Thoracic aorta (tissue), 2 donors: ENCODE data around the gene FCSK. TPM values are rescaled to one million over a fixed set of nuclear protein-coding genes. Genes with fewer than 3 reads are reported as not detected.

Experiments used
- ATAC-seq: fragments of 150-250 bp; one replicate; pipeline ENCODE4 v1.8.0; 2017; ENCODE audit warnings: low read depth; ENCODE audit not compliant: insufficient number of reproducible peaks, low FRiP score
- DNase-seq: peaks from one replicate; pipeline ENCODE4 v3.0.0-alpha.2; 2020; ENCODE audit warnings: low spot score
- H3K27ac ChIP-seq, 2 donors: fragments of 200-600 bp; sonication (generic); 1 replicate in 1 of 2; 2 replicates in 1 of 2; pipeline ENCODE4 v1.5.1; 2016; ENCODE audit warnings: mild to moderate bottlenecking in 2 of 2, moderate library complexity in 2 of 2
- H3K27me3 ChIP-seq: fragments of 200-600 bp; sonication (generic); replicated peaks from 2 replicates; pipeline ENCODE4 v1.6.0; 2016; ENCODE audit warnings: mild to moderate bottlenecking; ENCODE audit not compliant: insufficient read depth
- H3K36me3 ChIP-seq: fragments of 200-600 bp; sonication (generic); one replicate; pipeline ENCODE4 v1.5.1; 2016
- H3K4me1 ChIP-seq, 2 donors: fragments of 200-600 bp; sonication (generic); 1 replicate in 1 of 2; 2 replicates in 1 of 2; pipeline versions ENCODE4 v1.5.1 to v1.6.0; 2016; ENCODE audit warnings: low read depth in 2 of 2, mild to moderate bottlenecking in 1 of 2; ENCODE audit not compliant: control insufficient read depth in 1 of 2
- H3K4me3 ChIP-seq: fragments of 200-600 bp; sonication (generic); 2 replicates; pipeline ENCODE4 v1.5.1; 2016; ENCODE audit warnings: mild to moderate bottlenecking
- H3K9me3 ChIP-seq: fragments of 200-600 bp; sonication (generic); 2 replicates; pipeline ENCODE4 v1.5.1; 2016
- total RNA-seq, 2 donors: library from RNA; depleted of rRNA; stranded (reverse); fragments of >200 nt; gene quantifications; one replicate each; pipeline versions ENCODE4 v1.1.0 to v1.2.3, GENCODE V29; 2016
- TF ChIP-seq, protein P1 (sequence below): fragments of 200-600 bp; sonication (generic); IDR thresholded peaks from one replicate; pipeline ENCODE4 v1.5.1; 2019; ENCODE audit warnings: antibody characterized with exemption

FCSK gene
- total RNA-seq, 2 donors from 2014 or later, result 16.1 to 20.4 TPM

DNA sequence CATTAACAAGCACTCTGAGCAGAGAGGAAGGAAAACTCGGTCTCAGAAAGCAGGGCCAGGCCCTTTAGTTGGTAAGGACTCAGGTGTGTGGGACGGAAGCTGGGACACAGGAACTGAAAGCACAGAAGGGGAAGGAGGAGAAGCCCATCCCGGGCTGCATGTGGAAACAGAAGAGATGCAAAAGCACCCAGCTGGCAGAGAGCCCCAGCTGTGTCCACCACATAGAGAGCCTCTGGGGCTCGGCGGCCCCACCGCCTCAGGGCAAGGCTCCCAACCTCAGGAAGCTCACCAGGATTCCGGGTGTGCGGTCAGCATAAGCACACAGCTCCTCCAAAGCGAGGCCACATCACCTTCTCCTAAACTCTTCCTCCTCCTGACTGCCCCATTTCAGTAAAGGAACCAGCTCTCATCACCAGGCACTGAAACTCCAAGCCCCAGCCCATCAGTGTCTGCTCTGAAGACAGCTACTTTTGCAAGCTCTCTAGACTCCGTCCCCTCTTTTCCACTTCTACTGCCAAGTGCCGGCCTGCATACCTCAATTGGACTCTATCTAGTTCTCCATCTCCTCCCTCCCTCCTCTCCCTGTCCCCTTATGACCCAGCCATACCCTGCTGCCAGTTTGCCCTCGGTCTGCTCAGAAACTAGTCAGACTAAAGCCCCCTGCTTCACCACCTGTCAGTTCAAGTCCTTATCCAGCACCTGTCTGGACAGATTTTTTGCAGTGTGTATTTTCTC, 21.5 kb upstream of the FCSK start:
- Histone ChIP-seq H3K4me3 (peak overlapping the region; percentile 8), H3K9me3 (no peaks in the 10 kb centered on the region), H3K36me3 (no peaks in the 10 kb centered on the region), H3K4me1 (peaks cover 49 to 83% of the 10 kb centered on the region in 2 donors), H3K27me3 (no peaks in the 10 kb centered on the region), H3K27ac (peak overlapping the region; percentile 48 to 58)
- TF ChIP-seq, protein P1, sequence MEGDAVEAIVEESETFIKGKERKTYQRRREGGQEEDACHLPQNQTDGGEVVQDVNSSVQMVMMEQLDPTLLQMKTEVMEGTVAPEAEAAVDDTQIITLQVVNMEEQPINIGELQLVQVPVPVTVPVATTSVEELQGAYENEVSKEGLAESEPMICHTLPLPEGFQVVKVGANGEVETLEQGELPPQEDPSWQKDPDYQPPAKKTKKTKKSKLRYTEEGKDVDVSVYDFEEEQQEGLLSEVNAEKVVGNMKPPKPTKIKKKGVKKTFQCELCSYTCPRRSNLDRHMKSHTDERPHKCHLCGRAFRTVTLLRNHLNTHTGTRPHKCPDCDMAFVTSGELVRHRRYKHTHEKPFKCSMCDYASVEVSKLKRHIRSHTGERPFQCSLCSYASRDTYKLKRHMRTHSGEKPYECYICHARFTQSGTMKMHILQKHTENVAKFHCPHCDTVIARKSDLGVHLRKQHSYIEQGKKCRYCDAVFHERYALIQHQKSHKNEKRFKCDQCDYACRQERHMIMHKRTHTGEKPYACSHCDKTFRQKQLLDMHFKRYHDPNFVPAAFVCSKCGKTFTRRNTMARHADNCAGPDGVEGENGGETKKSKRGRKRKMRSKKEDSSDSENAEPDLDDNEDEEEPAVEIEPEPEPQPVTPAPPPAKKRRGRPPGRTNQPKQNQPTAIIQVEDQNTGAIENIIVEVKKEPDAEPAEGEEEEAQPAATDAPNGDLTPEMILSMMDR, result no peak
- DNase-seq, result no peak
- no peak for ATAC-seq

DNA sequence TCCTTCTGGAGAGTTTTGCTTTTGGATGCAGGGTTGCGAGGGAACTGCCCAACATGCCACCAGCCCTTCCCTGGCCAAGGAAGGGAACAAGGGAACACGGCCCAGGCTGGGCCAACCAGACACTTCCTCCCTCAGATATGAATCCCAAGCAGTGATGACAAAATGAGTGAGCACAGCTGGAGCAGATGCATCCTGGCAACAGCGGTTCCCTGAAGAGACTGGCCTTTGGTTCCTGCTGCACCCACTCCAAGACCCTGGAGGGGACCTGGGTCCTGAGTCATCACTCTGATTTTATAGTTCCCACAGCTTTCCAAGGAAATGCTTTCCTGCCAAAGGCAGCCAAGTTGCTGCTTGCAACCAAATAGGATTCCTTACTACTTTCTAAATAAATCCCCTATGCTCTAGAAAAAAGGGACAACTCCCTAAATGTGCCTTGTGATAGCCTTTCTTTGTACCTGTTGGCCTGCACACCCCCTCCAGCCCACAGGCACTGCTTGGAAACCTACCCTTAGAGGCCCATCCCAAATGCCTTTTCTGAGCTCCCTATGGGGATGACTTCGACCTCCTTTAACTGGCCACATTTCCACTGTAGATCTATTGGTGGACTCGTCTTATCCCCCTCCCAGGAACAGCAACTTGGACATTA, 20.8 kb upstream of the FCSK start:
- H3K27me3 ChIP-seq, result no peaks in the 10 kb centered on the region
- H3K4me3 ChIP-seq, result peak overlapping the region; percentile 8
- no peak for DNase-seq
- H3K27ac ChIP-seq, result peak overlapping the region; percentile 48 to 58
- no peaks in the 10 kb centered on the region for H3K9me3 ChIP-seq
- no peaks in the 10 kb centered on the region for H3K36me3 ChIP-seq
- peaks cover 42 to 80% of the 10 kb centered on the region in 2 donors for H3K4me1 ChIP-seq
- TF ChIP-seq, protein P1, result no peak
- no peak for ATAC-seq

DNA sequence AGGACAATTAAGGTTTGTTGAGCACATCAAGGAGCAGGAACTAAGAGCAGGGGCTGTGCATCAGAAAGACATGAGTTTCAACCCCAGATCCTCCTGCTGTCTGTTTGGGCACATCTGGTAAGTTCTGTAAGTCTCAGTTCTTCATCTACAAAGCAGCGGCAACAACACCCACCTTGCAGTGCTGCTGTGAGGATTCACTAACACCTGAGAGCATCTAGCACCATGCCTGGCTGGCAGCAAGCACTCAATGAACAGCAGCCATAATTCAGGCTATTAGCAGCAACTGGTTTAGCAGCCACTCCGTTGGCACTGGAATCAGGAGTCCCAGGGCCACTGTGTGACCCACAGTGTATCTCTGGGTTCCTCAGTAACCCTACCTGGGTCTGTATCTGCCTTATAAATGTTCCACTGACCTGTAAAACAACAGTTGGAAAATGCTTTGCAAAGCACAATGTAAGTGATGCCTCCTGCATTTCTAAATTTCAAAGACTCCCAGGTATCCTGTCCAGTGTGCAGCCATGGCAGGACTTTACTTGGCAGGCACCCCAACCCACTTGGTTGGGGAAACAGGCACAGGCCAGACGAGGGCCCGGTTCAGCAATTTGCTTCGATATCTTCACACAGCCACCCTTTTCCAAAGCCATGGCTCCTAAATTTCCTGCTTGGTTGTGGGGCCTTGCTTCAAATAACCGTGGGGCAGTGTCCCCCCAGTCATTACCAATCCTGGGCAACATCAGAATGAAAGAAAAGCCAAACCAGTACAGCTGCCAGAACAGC, 19.7 kb upstream of the FCSK start:
- Histone ChIP-seq H3K27me3 (no peaks in the 10 kb centered on the region), H3K4me3 (no peak overlapping the region), H3K36me3 (no peaks in the 10 kb centered on the region), H3K27ac (peak overlapping the region; percentile 48 to 58), H3K9me3 (no peaks in the 10 kb centered on the region), H3K4me1 (peaks cover 40 to 70% of the 10 kb centered on the region in 2 donors)
- ATAC-seq (no peak), DNase-seq (no peak)
- TF ChIP-seq, protein P1, result no peak

DNA sequence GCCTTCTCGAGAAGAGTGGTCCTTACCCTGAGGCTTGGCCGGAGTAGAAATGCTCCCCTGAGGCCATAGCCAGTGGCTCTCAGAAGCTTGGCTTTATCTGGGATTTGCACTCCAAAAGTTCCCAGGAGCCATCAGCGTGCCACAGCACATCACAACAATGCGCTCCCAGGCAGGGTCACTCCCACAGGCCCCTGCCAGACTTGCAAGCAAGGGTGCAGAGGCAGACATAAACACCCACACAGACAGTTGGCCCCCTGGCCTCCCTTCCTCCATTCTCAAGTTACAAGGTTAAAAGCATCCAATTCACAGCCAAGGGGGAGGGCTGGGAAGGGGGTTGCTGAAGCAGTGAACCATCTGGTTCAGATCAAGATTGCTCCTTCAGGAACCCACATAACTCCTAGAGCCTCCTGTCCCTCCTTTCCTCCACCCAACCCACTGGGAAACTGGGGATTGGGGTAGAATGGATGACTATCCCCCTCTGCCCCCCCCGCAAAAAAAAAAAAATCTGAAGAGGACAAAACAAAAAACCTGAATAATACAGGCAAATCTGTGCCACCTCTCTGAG, 17.3 kb upstream of the FCSK start:
- Histone ChIP-seq H3K36me3 (no peaks in the 10 kb centered on the region), H3K4me3 (peak overlapping the region; percentile 75), H3K9me3 (no peaks in the 10 kb centered on the region), H3K27me3 (no peaks in the 10 kb centered on the region), H3K27ac (peak overlapping the region; percentile 58 to 78), H3K4me1 (peaks cover 26 to 52% of the 10 kb centered on the region in 2 donors)
- TF ChIP-seq, protein P1, result no peak
- ATAC-seq, result no peak
- DNase-seq, result no peak
